ENCODE data around the gene FBXO44. TPM values are rescaled to one million over a fixed set of nuclear protein-coding genes. Genes with fewer than 3 reads are reported as not detected.

FBXO44 gene
- total and polyA plus RNA-seq, 10 of the 15 experiments (the other 5 are each of a cell fraction or from before 2014, with no cell fraction given): 0.77 to 22.4 (median 8.2) TPM

- no peak overlapping the region for H3K4me2 ChIP-seq (ENCODE audit: control insufficient read depth, insufficient read depth)
- H3K4me3 ChIP-seq: no peak overlapping the region
- H3K27ac ChIP-seq (ENCODE audit: control insufficient read depth, insufficient read depth): no peak overlapping the region
These were observed 4.9 kb upstream of the FBXO44 start for GRCh38 chr1:11649624-11650330.

More at GRCh38 chr1:11649624-11650330, 4.9 kb upstream of the FBXO44 start:
- POLR2A ChIA-PET: no interaction called here
- no peaks in the 10 kb centered on the region for H3K79me2 ChIP-seq (ENCODE audit: control insufficient read depth, insufficient read depth, low read length)
- WGBS (ENCODE audit: insufficient coverage, insufficient replicate concordance, low lambda C conversion rate, missing lambda C conversion rate): 23% methylated on average over 20 of the region's 21 CpGs
- ATAC-seq: no peak
- DNase-seq (ENCODE audit: low read depth, low spot score): no peak
- H4K20me1 ChIP-seq (ENCODE audit: control insufficient read depth, insufficient read depth): no peaks in the 10 kb centered on the region
- FAIRE-seq: no peak
- H3K9me3 ChIP-seq (replicated peaks; ENCODE audit: control insufficient read depth, insufficient read depth, low read length): no peaks in the 10 kb centered on the region
- CTCF ChIA-PET: interaction anchor here (0.6 to 3.2 kb wide), 17 partner anchors 14 to 612 kb away, joined by 3 to 36 read pairs (median 6); partner anchors contain the start of genes AGTRAP and FBXO6
- H3K4me1 ChIP-seq (ENCODE audit: control insufficient read depth, insufficient read depth, low read length): no peaks in the 10 kb centered on the region
- TF ChIP-seq TCF12 (IDR thresholded peaks at IDR 0.05; ENCODE audit: low read depth, low read length) (no peak), PML (IDR thresholded peaks at IDR 0.05; ENCODE audit: low read length) (no peak), BCLAF1 (IDR thresholded peaks at IDR 0.05) (no peak), CREB1 (IDR thresholded peaks at IDR 0.05; ENCODE audit: low read depth) (no peak), PRDM15 (CRISPR knock-in tag; IDR thresholded peaks at IDR 0.05) (no peak), SMARCA5 (IDR thresholded peaks at IDR 0.05) (no peak), MEF2A (IDR thresholded peaks at IDR 0.05; ENCODE audit: insufficient read depth, low read depth, low read length) (no peak), NFIC (IDR thresholded peaks at IDR 0.05; ENCODE audit: low read depth, low read length) (no peak), NR2C2 (IDR thresholded peaks at IDR 0.05; ENCODE audit: borderline replicate concordance, control insufficient read depth, insufficient read length, low read depth) (no peak), ZNF384 (IDR thresholded peaks at IDR 0.05; ENCODE audit: borderline replicate concordance, low read depth, low read length) (no peak), MXI1 (IDR thresholded peaks at IDR 0.05; ENCODE audit: low read depth, low read length) (no peak), MAX (IDR thresholded peaks at IDR 0.05; ENCODE audit: low read depth, low read length) (no peak), POLR2AphosphoS5 (IDR thresholded peaks at IDR 0.05; ENCODE audit: low read length) (no peak), EGR1 (IDR thresholded peaks at IDR 0.05; ENCODE audit: borderline replicate concordance in 1 of 2, low read depth in 2 of 2, low read length in 2 of 2) (no peak), WRNIP1 (IDR thresholded peaks at IDR 0.05; ENCODE audit: borderline replicate concordance, low read depth, low read length) (no peak)
- in situ Hi-C loops (cut with MboI): no loop called here
- no TSS peak for BruUV-seq (replicated peaks)
- H3K36me3 ChIP-seq (ENCODE audit: control insufficient read depth in 2 of 2, insufficient read depth in 2 of 2, low read length in 1 of 2): no peaks in the 10 kb centered on the region
- H2AFZ ChIP-seq (ENCODE audit: control insufficient read depth, low read depth, low read length): no peak overlapping the region
- RAD21 ChIA-PET (ENCODE audit: unreplicated experiment): interaction anchor here (0.6 to 3.3 kb wide), 10 partner anchors 14 to 99 kb away, joined by 3 to 25 read pairs (median 3); partner anchors contain the start of gene FBXO6
- no peaks in the 10 kb centered on the region; a peak in 2 of 4 replicates for H3K27me3 ChIP-seq (replicated peaks in 1 of 2; ENCODE audit: control insufficient read depth in 2 of 2, insufficient read depth in 2 of 2, low read length in 1 of 2)
- H3K9ac ChIP-seq (ENCODE audit: control insufficient read depth, insufficient read depth, low read length): no peak overlapping the region
- SMC1A ChIA-PET (ENCODE audit: uncharacterized antibody, unreplicated experiment): interaction anchor here (0.6 to 1.6 kb wide), 6 partner anchors 62 to 163 kb away, joined by 3 to 5 read pairs (median 4); partner anchors contain the start of gene AGTRAP
- intact Hi-C loops (cut with micrococcal nuclease; ENCODE audit: unreplicated experiment): loop anchor here (1.0 kb wide), 2 partner anchors 70 to 100 kb away; no protein-coding TSS in a partner anchor

Measured in GM12878 (cell line).